Measurements from ENCODE around the gene ZNF689.
"Not testable (repeated sequence)": the region's sequence is repeated elsewhere in the genome, so short reads cannot be mapped to it uniquely, and the experiment has no call there.

Gene ZNF689

GRCh38 chr16:30609926-30610839 lies at the start of gene ZNF689:
Gene ZNF689 (minus strand): TSS chr16:30610389. CDS start chr16:30610041, 348 bp downstream.
- DNase-seq, result peak; percentile 91

DNA sequence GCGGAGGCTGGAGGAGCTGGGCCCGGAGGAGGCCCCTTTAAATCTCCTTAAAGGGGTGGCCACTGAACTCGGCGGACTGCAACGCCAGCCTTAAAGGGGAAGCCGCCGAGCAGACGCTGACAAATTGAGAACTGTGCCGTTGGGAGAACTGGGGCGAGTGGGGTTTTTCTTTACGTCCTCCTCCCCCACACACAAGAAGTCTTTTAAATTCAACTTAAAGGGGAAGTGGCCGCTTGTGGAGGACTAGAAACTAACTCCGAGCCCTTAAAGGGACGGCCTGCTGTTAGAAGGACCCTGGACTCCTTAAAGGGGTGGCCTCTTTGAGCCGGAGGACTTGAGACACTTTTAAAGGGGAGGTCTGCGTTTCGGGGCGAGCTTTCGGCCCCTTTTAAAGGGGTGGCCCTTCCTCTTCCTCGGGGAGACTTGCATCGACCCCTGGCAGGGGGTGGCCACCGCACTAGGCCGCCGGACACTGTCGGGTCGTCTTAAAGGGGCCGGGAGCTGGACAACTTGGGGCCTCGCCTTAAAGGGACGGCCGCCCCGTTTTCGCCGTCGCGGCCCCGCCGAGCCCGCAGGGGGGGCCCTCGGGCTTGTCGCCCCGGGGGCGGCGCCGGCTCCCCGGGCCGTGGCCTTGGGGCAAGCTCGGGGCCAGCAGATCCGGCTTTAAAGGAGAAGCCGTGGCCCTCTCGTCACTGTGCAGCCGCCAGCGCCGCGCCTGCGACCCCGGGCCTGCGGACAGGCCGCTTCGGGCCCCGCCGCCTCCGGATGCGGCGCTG lies 48.7 kb upstream of the ZNF689 start:
- no peak for DNase-seq

- peak; percentile 100 for DNase-seq
Measured at GRCh38 chr16:30657866-30658730, 47.9 kb upstream of the ZNF689 start, which contains the start of gene FBRS. Gene FBRS (plus strand): TSS chr16:30658431. CDS start chr16:30659519, 1,088 bp downstream.

DNA sequence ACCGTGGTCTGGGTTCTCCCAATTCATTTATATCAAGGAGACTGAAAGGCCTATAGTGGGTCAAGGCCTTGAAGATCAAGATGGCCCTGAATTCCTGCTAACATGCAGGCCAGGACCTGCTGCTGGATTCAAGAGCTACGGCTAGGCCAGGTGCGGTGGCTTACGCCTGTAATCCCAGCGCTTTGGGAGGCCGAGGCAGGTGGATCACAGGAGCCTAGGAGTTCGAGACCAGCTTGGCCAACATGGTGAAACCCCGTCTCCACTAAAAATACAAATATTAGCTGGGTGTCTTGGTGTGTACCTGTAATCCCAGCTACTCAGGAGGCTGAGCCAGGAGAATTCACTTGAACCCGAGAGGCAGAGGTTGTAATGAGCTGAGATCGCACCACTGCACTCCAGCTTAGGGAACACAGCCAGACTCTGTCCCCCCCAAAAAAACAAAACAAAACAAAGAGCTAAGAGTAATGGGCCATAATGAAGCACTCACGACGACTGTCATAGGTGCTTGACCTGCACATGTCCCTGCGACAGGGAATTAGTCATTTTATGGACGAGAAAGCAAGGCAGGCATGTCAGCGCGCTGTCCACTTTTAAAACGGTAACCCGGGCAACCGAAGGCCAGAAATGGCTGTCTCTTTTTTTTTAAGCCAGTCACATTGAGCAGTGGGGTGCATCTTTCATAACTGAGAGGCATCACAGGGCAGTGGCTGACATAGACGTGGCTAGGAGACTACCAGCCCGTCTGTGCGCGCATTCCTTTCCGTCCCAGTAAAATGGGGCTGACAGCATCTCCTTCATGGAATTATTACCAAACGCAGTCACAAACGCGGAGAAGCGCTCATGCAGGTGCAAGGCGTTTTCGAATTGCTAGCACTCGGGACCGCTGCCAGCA lies 47.0 kb upstream of the ZNF689 start:
- no peak for DNase-seq

- no peak for DNase-seq
Measured at GRCh38 chr16:30656388-30656787, 46.2 kb upstream of the ZNF689 start.

- DNase-seq, result no peak
Measured at GRCh38 chr16:30655815-30656347, 45.7 kb upstream of the ZNF689 start.

- no peak for DNase-seq
Measured at GRCh38 chr16:30654856-30655255, 44.7 kb upstream of the ZNF689 start.

- DNase-seq, result no peak
Measured at GRCh38 chr16:30652718-30653117, 42.5 kb upstream of the ZNF689 start.

- no peak for DNase-seq
Measured at GRCh38 chr16:30652005-30652296, 41.8 kb upstream of the ZNF689 start.

GRCh38 chr16:30651124-30652004 lies 41.2 kb upstream of the ZNF689 start:
- DNase-seq, result peak; percentile 74

DNA sequence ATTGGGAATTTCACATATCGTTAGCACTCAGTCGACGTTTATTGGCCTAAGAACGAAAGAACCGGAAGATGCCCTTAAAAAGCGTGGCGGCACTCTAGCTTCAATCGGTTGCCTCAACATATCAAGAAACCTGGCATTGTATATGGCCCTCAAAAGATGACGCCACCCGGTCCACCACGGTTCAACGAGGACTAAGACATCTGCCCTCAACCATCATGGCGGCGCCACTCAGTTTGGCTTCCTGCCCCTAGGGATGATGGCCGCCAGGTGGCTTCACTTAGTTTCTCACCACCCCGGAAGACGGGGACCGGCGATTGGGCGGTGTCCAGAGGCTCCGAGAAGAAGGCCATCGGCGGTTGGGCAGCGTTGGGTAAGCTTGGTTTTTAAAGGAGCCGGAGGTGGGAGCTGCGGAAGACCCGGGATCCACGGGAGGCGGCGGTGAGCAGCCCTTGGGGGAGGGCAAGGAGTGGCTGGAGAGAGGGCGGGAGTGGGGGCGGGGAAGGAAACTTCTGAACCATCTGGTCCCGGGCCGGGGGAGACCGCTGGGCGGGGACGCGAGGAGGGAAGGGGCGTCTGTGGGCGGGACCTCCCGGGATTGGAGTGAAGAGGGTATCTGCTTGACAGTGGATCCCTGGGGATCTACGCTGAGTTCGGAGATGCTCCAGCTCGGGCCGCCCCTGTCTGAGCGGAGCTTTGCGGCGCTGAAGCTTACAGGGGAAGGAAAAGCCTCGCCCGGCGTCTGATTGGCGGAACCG lies 40.4 kb upstream of the ZNF689 start, which contains the start of gene PRR14:
Gene PRR14, plus strand, starts transcription at position 592 of the 755 bp plus-strand sequence. CDS start 686 bp downstream, outside the sequence.
- peak; percentile 99 for DNase-seq

DNA sequence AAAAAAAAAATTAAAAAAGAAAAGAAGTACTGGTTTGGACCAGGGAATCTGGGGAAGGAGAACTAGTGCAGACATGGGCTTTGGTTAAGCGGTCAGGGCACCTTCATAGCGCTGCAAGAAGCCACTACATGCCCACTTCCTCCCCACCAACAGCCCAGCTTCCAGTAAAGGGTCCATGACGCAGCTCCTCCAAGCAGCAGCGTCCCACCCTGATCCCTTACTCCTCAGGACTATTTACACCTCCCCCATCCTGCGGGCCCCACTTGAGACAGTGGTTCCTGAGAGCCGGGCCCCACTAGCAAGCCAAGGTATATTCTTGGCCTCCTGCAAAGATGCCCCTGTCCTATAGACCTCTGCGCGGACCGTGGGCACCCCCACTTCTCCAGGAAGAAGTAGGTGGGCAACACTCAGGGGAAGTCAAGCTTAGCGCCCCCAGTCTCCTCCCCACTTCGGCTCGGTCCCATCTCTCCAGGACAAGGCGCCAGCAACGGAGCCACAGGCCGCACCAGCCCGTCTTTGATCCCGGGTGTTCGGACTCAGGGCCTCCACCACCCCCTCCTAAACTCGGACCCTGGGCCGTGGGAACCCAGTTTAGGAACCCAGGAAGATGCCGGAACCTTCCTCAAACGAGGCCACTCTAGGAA lies 39.7 kb upstream of the ZNF689 start:
- no peak for DNase-seq

GRCh38 chr16:30647274-30647571 lies 37.0 kb upstream of the ZNF689 start:
- no peak for DNase-seq

DNA sequence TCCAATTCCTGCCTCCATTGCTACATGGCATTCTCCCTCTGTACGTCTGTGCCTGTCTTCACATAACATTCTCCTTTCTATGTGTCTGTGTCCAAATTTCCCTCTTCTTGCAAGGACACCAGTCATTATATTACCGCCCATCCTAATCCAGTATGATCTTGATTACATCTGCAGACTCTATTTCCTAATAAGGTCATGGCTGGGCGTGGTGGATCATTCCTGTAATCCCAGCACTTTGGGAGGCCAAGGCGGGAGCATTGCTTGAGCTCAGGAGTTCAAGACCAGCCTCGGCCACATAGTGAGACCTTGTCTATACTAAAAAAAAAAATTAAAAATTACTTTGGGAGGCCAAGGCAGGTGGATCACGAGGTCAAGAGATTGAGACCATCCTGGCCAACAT lies 35.5 kb upstream of the ZNF689 start:
- no peak for DNase-seq

- no peak for DNase-seq
Measured at GRCh38 chr16:30644334-30644830, 34.2 kb upstream of the ZNF689 start.

DNA sequence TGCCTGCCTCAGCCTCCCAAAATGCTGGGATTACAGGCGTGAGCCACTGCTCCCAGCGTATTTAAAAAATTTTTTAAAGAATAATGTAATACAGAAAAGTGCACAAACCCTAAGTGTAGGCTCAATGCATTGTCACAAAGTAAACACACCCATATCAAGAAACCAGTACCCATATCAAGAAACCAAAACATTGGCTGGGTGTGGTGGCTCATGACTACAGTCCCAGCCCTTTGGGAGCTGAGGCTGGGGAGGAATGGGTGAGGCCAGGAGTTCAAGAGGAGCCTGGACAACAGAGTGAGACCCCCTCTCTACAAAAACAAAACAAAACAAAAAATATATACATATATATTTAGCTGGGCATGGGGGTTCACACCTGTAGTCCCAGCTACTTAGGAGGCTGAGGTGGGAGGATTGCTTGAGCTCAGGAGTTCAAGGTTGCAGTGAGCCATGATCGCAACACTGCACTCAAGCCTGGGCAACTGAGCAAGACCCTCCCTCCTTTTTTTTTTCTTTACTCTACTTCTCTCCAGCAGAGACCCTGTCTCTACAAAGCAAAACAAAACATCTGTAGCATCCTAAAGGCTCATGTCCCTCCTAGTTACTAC lies 31.3 kb upstream of the ZNF689 start:
- DNase-seq, result no peak

- no peak for DNase-seq
Measured at GRCh38 chr16:30637944-30638343, 27.8 kb upstream of the ZNF689 start.

- DNase-seq, result not testable (repeated sequence)
Measured at GRCh38 chr16:30637139-30637538, 26.9 kb upstream of the ZNF689 start.

GRCh38 chr16:30636599-30636998 lies 26.4 kb upstream of the ZNF689 start:
- DNase-seq, result no peak
